UCSD-AML1 (cell line): Measurements from ENCODE around the gene MAPKBP1.

ENCODE experiments used
- DNase-seq: peaks from one replicate; lab custom pipeline; 2025; ENCODE audit not compliant: unreplicated experiment; lab: John Stamatoyannopoulos, UW

MAPKBP1 gene

DNA sequence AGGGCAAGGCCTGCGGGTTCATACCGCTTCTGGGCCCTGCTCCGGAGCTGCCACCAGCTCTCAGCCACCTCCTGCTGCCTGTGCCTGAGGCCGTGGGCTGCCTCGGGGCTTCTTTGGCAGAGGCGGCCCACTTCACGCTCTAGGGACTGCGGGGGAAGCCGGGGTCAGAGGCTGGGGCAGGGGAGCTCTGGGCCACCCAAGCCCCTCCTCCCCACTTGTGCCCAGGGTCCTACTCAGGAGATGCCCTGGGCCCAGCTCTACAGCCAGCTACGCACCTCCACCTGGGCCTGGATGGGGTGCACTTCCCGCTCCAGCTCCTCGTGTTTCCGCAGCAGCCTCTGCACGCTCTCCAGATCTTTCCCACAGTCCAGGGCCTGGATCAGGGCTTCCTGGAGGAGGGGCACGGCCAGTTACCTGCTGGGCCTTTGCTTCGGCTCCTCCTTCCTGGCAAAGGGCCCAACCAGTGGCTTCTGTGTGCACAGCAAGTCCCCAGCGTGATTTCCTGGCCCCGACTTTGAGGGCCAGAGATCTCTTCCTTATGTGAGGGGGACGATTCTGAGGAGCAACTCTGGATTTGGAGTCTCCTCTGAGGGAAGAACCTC, 88.3 kb downstream of the MAPKBP1 start:
- no peak for DNase-seq

- DNase-seq: no peak
Measured at GRCh38 chr15:41865490-41866055, 91.3 kb downstream of the MAPKBP1 start.

DNA sequence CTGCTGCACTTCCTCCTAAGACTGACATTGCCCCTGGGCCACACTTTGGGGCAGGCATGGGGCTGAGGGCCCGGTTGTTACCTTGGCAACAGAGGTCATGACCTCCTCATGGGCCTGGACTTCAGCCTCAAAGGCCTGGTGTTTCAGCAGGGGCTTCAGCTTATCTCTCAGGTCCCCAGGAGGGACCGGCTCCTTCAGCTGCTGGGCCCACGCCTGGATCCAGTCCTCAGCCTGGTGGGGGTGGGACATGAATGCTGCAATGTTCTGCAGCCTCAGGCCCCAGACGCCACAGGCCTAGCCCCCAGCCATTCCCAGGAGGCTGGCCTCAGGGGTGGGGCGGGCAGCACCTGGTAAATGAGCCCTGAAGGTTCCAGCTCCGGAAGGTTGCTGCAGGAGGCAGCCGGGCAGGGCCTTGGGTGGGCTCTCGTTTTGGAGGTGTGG, 92.0 kb downstream of the MAPKBP1 start:
- DNase-seq: no peak

GRCh38 chr15:41866872-41867579, 92.7 kb downstream of the MAPKBP1 start:
- DNase-seq: no peak

- DNase-seq: no peak
Measured at GRCh38 chr15:41868321-41868720, 94.0 kb downstream of the MAPKBP1 start.

DNA sequence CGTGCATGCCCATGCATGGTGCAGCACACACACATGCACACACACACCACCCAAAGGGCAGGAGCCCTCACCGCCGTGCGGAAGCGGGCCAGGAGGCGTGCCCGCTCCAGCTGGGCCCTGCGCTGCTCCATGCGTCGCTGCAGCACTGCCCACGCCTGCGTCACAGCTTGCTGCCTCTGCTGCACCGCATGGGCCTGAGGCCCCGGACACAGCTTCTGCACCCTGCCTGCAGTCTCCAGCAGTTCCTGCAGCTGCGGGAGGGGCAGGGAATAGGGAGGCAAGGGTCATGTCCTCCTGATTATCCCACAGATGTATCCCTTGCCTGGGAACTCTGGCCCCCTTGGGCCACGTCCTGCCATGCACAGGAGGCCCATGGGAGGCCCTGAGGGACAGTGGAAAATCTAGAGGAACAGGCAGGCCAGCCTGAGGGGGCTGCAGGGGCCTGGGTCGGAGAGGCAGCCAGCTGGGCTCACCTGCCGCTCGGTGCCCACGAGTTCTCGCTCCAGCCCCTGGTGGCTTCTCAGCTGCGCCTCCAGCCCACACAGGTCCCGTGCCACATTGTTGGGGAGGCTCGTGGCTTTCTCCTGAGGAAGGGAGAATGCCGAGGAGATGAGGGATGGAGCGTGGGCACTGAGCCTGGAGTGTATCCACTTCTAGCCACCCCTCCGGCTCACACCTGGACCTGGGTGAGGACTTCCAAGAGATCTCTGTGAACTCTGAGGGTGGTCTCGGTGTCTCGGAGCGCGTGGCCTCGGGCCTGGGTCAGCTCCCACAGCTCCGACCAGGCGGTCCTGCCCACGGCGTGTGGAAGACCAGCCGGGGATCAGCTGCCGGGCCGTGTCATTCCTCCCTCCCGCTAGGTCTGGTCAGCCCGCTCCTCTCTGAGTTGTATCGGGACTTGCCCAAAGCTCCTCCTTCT, 95.7 kb downstream of the MAPKBP1 start:
- DNase-seq: no peak

- no peak for DNase-seq
Measured at GRCh38 chr15:41870689-41871081, 96.4 kb downstream of the MAPKBP1 start.

- no peak for DNase-seq
Measured at GRCh38 chr15:41871175-41871905, 97.1 kb downstream of the MAPKBP1 start.

DNA sequence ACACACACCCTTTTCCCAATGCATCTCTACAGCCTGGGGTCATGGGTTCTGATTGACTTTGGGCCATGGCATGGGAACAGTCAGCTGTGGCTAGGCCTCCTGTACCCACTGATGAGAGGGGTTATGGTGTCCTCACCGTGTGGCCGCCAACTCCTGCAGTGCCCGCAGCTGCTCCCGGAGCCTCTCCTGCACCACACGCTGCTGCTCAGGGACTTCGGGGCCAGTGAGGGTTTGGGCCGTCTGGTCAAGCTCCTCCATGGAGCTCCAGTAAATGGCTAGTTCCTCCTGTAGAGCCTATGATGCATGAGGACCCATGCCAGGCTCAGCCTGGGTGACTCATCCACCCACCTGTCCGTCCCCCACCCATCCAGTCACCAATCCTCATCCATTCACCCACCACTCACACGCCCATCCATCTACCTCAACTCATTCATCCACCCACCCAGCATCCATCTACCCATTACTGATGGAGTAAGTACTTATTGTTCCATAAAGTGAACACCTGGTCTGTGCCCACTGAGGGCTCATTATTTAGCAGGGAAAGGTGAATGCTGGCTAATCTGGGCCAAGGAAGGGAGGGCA, 98.0 kb downstream of the MAPKBP1 start:
- DNase-seq: no peak

- no peak for DNase-seq
Measured at GRCh38 chr15:41873711-41874110, 99.4 kb downstream of the MAPKBP1 start.

DNA sequence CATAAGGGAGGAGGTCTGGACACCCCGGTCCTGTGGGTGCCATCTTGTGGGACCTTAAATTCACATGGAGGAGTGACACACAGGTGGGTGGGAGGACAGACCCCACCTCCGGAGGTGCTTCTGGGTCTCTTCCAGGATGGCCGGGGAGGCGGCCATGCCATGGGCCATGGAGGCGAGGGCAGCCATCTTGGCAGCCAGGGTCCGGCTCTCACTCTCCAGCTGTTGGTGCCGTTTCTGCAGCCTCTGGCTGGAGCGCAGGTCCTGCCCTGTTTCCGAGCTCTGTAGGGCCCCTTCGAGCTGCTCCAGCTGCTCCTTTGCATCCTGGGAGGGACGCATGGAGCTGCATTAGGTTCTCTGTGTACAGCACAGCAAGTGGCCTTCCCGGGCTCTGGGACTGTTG, 100.5 kb downstream of the MAPKBP1 start:
- no peak for DNase-seq

GRCh38 chr15:41876007-41876406, 101.7 kb downstream of the MAPKBP1 start:
- DNase-seq: no peak

- no peak for DNase-seq
Measured at GRCh38 chr15:41876689-41877088, 102.4 kb downstream of the MAPKBP1 start.
